Mucosa of gallbladder (tissue), 1 donor: ENCODE data around the gene NFKBIZ. TPM values are rescaled to one million over a fixed set of nuclear protein-coding genes. Genes with fewer than 3 reads are reported as not detected.

Source experiments
- DNase-seq: peaks from one replicate; pipeline ENCODE4 v3.0.0-alpha.2; 2020; ENCODE audit warnings: low spot score
- total RNA-seq: library from RNA; stranded (reverse); gene quantifications from one replicate; pipeline ENCODE4 v1.2.1, GENCODE V29; 2021
- donor health status: DM: no; HTN: no; CAD: no.

NFKBIZ gene
- 190 TPM for total RNA-seq

- peak; percentile 97 for DNase-seq
Observed at GRCh38 chr3:101848754-101849713, at the start of gene NFKBIZ. NFKBIZ (plus strand) TSS chr3:101849514; CDS start chr3:101849629, 115 bp downstream.

GRCh38 chr3:101801174-101801573 lies 48.1 kb upstream of the NFKBIZ start:
- DNase-seq, result no peak

GRCh38 chr3:101802179-101802578 lies 47.1 kb upstream of the NFKBIZ start:
- no peak for DNase-seq

- peak; percentile 78 for DNase-seq
Observed at GRCh38 chr3:101803173-101803782, 46.0 kb upstream of the NFKBIZ start.

- no peak for DNase-seq
Observed at GRCh38 chr3:101803939-101804338, 45.4 kb upstream of the NFKBIZ start.

- DNase-seq, result no peak
Observed at GRCh38 chr3:101806491-101806890, 42.8 kb upstream of the NFKBIZ start.

GRCh38 chr3:101807888-101808287 lies 41.4 kb upstream of the NFKBIZ start:
- no peak for DNase-seq

GRCh38 chr3:101809178-101810021 lies 39.9 kb upstream of the NFKBIZ start:
- DNase-seq, result peak; percentile 44

- DNase-seq, result no peak
Observed at GRCh38 chr3:101810022-101810418, 39.3 kb upstream of the NFKBIZ start.

GRCh38 chr3:101811875-101812274 lies 37.4 kb upstream of the NFKBIZ start:
- no peak for DNase-seq

GRCh38 chr3:101812895-101813294 lies 36.4 kb upstream of the NFKBIZ start:
- DNase-seq, result no peak

- DNase-seq, result no peak
Observed at GRCh38 chr3:101813817-101814440, 35.4 kb upstream of the NFKBIZ start.

GRCh38 chr3:101814835-101815234 lies 34.5 kb upstream of the NFKBIZ start:
- DNase-seq, result no peak

- no peak for DNase-seq
Observed at GRCh38 chr3:101816215-101817149, 32.8 kb upstream of the NFKBIZ start.

GRCh38 chr3:101817992-101818391 lies 31.3 kb upstream of the NFKBIZ start:
- DNase-seq, result no peak

- no peak for DNase-seq
Observed at GRCh38 chr3:101819649-101820206, 29.6 kb upstream of the NFKBIZ start.

- no peak for DNase-seq
Observed at GRCh38 chr3:101821503-101821902, 27.8 kb upstream of the NFKBIZ start.

- DNase-seq, result no peak
Observed at GRCh38 chr3:101823525-101823924, 25.8 kb upstream of the NFKBIZ start.

- DNase-seq, result no peak
Observed at GRCh38 chr3:101824702-101825101, 24.6 kb upstream of the NFKBIZ start.

GRCh38 chr3:101825904-101826445 lies 23.3 kb upstream of the NFKBIZ start:
- DNase-seq, result no peak
